Measurements from ENCODE around the gene DNAAF1. TPM values are rescaled to one million over a fixed set of nuclear protein-coding genes. Genes with fewer than 3 reads are reported as not detected.

The DNAAF1 gene
- total and polyA plus RNA-seq, 2 of the 4 experiments (the other 2 are of a cell fraction) = 0.05 TPM; not detected in 1

DNA sequence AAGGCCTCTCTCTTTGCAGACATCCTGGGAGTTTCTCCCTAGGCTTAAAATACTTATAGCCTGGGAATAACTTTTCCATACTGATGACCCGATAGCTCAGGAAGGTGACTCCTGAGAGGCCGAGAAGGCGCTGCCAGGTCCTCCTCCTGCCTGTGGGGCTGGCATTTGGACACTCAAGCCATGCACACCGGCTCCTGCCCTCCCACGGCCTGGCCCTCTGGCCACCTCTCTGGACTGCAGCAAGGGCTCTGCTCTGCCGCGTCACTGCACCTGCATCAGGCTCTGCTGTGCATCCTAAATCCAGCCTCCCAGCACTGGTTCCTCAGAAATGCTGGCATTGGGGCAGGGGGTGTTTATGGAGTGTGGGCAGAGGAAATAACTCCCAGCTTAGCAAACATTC is 80.5 kb downstream of the DNAAF1 start:
- no peak overlapping the region for H4K91ac ChIP-seq (ENCODE audit: insufficient read depth, low read depth, low read length)
- no peak overlapping the region for H2BK15ac ChIP-seq (ENCODE audit: low read depth, low read length)
- no TSS peak for BruUV-seq (replicated peaks)
- peak overlapping the region; percentile 38 for H2AFZ ChIP-seq (replicated peaks; ENCODE audit: low read length, poor library complexity)
- no peaks in the 10 kb centered on the region for H3K79me1 ChIP-seq (ENCODE audit: low read depth in 1 of 2, low read length in 2 of 2)
- ChIA-PET POLR2A (ENCODE audit: unreplicated experiment) (interaction anchor here (0.5 kb wide), 1 partner anchor 79 kb away, joined by 3 read pairs; no protein-coding TSS in a partner anchor), CTCF (no interaction called here)
- H2BK120ac ChIP-seq (ENCODE audit: low read depth, low read length) = no peak overlapping the region
- TF ChIP-seq FOS (IDR thresholded peaks at IDR 0.05; ENCODE audit: low read depth, low read length) = no peak
- TF ChIP-seq RFX5 (IDR thresholded peaks at IDR 0.05; ENCODE audit: low read depth, low read length) = no peak
- no peak for TF ChIP-seq MAZ (IDR thresholded peaks at IDR 0.05; ENCODE audit: borderline replicate concordance, low read depth, low read length)
- no peak for TF ChIP-seq RCOR1 (IDR thresholded peaks at IDR 0.05; ENCODE audit: insufficient replicate concordance, low read length)
- TF ChIP-seq NFE2L2 (IDR thresholded peaks at IDR 0.05; ENCODE audit: low read depth, low read length) = no peak
- TF ChIP-seq BHLHE40 (IDR thresholded peaks at IDR 0.05; ENCODE audit: low read depth, low read length) = no peak
- no peak for TF ChIP-seq SMC3 (IDR thresholded peaks at IDR 0.05; ENCODE audit: low read depth, low read length)
- TF ChIP-seq USF2 (IDR thresholded peaks at IDR 0.05; ENCODE audit: low read depth, low read length) = no peak
- TF ChIP-seq CHD1 (IDR thresholded peaks at IDR 0.05; ENCODE audit: low read depth, low read length) = no peak
- TF ChIP-seq CEBPB (IDR thresholded peaks at IDR 0.05; ENCODE audit: low read depth, low read length) = no peak
- TF ChIP-seq, protein P1, sequence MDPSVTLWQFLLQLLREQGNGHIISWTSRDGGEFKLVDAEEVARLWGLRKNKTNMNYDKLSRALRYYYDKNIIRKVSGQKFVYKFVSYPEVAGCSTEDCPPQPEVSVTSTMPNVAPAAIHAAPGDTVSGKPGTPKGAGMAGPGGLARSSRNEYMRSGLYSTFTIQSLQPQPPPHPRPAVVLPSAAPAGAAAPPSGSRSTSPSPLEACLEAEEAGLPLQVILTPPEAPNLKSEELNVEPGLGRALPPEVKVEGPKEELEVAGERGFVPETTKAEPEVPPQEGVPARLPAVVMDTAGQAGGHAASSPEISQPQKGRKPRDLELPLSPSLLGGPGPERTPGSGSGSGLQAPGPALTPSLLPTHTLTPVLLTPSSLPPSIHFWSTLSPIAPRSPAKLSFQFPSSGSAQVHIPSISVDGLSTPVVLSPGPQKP (IDR thresholded peaks at IDR 0.05; ENCODE audit: borderline replicate concordance, low read depth, low read length) = no peak
- no peak for TF ChIP-seq RAD21 (IDR thresholded peaks at IDR 0.05; ENCODE audit: low read length)
- no peak overlapping the region for H3K56ac ChIP-seq (ENCODE audit: extremely low read depth, insufficient read depth, low read length)
- H3K27me3 ChIP-seq (ENCODE audit: control insufficient read depth, insufficient read depth, low read length) = peaks cover 8% of the 10 kb centered on the region; the same call in 1 of the 2 replicates
- no peak overlapping the region for H2AK5ac ChIP-seq (ENCODE audit: low read depth, low read length)
- no peaks in the 10 kb centered on the region for H4K20me1 ChIP-seq (ENCODE audit: insufficient read depth, low read length)
- no peak overlapping the region for H4K5ac ChIP-seq (ENCODE audit: low read depth, low read length)
- H3K4me2 ChIP-seq (ENCODE audit: low read depth, low read length) = no peak overlapping the region
- H3K36me3 ChIP-seq (ENCODE audit: control insufficient read depth, insufficient read depth, low read length) = no peaks in the 10 kb centered on the region
- WGBS, 2 experiments (ENCODE audit: extremely low coverage in 2 of 2, insufficient read length in 1 of 2) = 89% methylated on average over 4 of the region's 7 CpGs; no CpG with 5 or more reads in 1 of the 2 experiments
- no peak overlapping the region for H2AK9ac ChIP-seq (replicated peaks; ENCODE audit: low read depth, low read length, poor library complexity)
- H3K14ac ChIP-seq (replicated peaks; ENCODE audit: low read depth, low read length) = no peak overlapping the region
- no peak overlapping the region for H3K4me3 ChIP-seq (ENCODE audit: insufficient read depth, low read depth, low read length)
- no peak overlapping the region for H3K4ac ChIP-seq (ENCODE audit: low read depth, low read length)
- H3K4me1 ChIP-seq (ENCODE audit: control insufficient read depth, insufficient read depth, low read length) = peaks cover 10% of the 10 kb centered on the region
- H3K18ac ChIP-seq (ENCODE audit: low read depth, low read length) = no peak overlapping the region
- H3K9ac ChIP-seq (ENCODE audit: low read depth, low read length) = no peak overlapping the region
- intact Hi-C loops (cut with micrococcal nuclease) (no loop called here), in situ Hi-C loops (cut with MboI; ENCODE audit: low sequenced_read_pairs) (no loop called here), dilution Hi-C loops (cut with HindIII; ENCODE audit: low sequenced_read_pairs, unreplicated experiment) (no loop called here)
- no peak overlapping the region for H3K23ac ChIP-seq (ENCODE audit: low read depth, low read length)
- H3K9me1 ChIP-seq (ENCODE audit: insufficient read depth, low read length) = peaks cover 6% of the 10 kb centered on the region; the same call in 1 of the 2 replicates
- no peak overlapping the region for H4K8ac ChIP-seq (ENCODE audit: low read depth in 2 of 2, low read length in 2 of 2)
- ATAC-seq (ENCODE audit: low read depth) (no peak), DNase-seq (no peak)
- H2BK5ac ChIP-seq (ENCODE audit: low read depth, low read length, poor library complexity, severe bottlenecking) = no peak overlapping the region
- no peak overlapping the region for H3K27ac ChIP-seq (ENCODE audit: insufficient read depth, low read length)
- H2BK20ac ChIP-seq (ENCODE audit: low read depth, low read length) = no peak overlapping the region
- no peaks in the 10 kb centered on the region for H3K9me3 ChIP-seq (ENCODE audit: control insufficient read depth, insufficient read depth, low read length)
